Dermis blood vessel endothelial cell (primary cell): Measurements from ENCODE around the gene RASSF3. TPM values are rescaled to one million over a fixed set of nuclear protein-coding genes. Genes with fewer than 3 reads are reported as not detected.

Source experiments
- DNase-seq: peaks from one replicate; pipeline ENCODE4 v3.0.0; 2010
- total RNA-seq: library from RNA; depleted of rRNA; stranded (reverse); fragments of >200 nt; gene quantifications from 2 replicates; pipeline ENCODE4 v1.2.3, GENCODE V29; 2014

Gene RASSF3
- total RNA-seq, 1 donor from 2014 or later: 37.9 TPM

DNA sequence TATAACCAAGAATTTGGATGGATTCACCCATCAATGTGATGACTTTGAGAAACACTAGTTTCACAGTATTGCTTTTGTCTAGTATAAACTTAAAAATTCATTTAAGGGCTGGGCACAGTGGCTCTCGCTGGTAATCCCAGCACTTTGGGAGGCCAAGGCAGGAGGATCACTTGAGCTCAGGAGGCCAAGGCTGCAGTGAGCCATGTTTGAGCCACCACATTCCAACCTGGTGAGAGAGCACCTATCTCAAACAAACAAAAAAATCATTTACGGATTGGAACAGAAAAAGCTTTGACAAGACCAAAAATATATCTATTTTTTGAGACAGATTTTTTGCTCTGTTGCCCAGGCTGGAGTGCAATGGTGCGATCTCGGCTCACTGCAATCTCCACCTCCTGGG, 121.4 kb downstream of the RASSF3 start:
- DNase-seq: no peak

DNA sequence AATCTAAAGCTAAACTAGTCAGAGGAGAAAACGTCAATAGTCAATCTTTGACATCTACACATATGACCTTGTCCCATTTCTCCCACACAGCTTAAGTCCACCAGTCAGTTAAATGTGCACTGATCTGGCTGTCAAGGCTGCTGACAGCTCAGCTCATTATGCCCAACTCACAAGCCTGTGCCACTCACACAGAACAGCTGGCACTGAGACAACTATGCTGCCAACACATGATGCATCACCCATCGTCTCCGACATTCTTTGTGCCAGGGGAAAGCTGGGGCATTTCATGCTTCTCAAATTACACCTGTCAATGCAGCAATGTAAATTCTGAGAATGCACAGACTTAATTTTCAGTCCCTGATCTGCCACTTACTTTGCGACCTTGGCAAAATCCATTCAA, 123.6 kb downstream of the RASSF3 start:
- DNase-seq: peak; percentile 48

DNA sequence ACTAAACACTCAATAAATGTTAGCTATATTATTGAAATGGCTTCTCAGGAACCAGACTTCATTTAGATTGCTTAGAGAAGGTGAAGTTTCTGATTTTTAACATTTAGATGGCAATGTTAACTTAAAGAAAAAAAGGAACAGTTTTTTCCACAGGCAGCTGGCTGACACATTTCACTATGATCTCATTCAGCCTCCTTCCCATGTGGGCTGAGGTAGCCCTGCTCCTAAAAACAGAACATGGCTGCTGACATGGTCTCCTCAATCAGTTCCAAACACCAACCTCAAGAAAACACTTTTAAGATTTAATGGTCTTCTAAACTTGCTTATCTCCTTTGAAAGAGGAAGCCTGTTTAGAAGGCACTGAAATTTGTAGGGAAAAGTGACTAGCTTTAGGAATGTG, 125.1 kb downstream of the RASSF3 start:
- no peak for DNase-seq

DNA sequence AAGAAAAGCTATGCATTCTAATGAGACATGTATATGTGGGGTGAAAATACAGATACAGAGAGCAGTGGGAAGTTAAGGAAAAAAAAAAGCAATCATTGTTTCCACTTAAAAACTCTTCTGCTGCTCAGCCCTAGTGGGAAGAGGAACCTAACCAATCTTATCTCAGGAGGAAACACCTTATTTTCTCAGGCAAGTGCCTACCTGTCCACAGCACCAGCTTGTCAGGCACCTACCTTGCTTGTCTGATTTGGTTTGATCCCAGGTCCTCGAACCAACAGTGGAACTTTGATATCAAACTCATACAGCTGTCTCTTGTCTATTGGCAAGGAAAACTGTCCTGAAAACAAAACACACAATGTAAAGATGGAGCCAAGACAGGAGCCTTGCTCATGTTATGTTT, 126.5 kb downstream of the RASSF3 start:
- DNase-seq: no peak

DNA sequence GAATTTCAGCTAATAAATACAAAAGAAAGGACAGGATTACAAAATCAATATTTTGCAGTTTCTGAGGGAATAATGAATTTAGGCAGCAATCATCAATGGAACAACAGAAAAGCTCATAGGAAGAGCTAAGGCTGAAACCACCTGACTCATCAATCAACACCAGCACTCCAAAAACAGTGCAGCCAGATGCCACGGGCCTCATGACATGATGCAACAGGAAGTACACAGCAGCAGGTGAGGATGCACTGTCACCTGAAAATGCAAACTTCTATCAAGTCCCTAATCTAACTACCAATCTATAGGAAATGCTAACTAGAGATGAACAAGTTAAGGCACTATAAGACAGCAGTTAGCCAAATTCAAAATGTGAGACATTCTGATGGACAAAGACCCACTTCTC, 127.2 kb downstream of the RASSF3 start:
- no peak for DNase-seq

DNA sequence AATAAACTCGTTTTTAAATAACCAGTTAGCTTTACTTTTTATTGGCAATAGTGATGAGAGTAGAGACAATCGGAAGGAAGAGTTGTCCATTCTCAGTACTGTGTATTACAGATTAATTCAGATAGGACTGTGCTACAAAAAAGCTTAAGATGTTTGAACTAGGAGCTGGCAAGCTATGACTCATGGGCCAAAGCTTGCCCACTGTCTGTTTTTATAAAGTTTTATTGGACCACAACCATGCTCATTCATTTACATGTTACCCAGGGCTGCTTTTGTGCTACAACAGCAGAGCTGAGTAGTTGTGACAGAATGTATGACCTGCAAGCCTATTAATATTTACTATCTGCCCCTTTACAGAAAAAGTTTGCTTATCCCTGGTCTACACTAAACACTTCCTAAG, 129.5 kb downstream of the RASSF3 start:
- no peak for DNase-seq

DNA sequence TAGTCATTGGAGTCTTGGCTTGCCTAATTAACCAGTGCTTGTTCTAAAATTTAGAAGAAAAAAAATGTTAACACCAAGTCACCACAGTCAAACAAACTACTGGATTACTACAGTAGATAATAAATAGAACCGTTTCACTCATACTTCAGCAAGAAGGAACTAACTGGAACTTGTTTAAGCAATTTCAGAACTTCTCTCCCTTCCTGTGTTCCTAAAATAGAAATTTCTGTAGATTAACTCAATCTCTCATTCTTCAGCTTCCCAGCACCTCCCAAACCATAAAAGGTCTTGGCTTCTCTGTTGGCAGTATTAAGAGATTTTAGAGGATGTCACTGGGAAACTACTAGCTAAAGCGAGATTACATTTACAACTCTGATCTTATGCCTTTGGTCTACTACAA, 130.4 kb downstream of the RASSF3 start:
- no peak for DNase-seq

DNA sequence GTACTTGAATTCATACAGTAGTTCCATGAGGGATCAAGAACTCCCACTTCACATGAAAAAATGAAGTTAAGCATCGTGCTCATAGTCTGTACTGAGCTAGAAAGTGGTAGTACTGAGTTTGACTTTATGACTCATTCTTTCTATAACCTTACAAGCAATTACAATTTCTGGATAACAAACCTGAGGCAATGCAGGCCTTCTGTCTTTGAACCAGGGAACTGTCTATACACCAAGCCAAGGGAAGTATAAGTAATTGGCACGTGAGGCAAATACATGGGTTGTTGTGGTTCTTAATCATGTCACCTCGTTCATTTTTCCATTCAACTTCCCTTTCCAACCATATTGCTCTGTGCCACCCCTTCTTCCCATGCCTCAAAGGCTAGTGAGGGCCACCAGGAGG, 132.1 kb downstream of the RASSF3 start:
- DNase-seq: no peak

DNA sequence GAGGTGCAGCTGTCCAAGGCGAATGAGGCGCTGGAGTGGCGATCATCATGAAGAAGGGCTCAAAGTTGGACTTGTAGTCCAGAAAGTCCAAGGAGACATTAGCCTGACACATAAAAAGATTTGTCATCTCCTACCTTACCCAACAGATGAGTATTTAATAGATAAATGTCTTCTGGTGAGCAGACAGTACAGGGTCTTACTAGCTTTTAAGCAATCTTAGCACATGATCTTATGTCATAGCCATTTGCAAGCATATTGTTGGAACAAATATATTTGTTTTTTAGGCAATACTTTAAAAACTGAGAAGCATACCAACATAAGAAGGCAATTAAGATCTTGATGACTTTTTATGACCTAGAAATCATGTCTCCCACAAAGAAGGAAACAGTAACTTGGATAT, 132.9 kb downstream of the RASSF3 start:
- no peak for DNase-seq

DNA sequence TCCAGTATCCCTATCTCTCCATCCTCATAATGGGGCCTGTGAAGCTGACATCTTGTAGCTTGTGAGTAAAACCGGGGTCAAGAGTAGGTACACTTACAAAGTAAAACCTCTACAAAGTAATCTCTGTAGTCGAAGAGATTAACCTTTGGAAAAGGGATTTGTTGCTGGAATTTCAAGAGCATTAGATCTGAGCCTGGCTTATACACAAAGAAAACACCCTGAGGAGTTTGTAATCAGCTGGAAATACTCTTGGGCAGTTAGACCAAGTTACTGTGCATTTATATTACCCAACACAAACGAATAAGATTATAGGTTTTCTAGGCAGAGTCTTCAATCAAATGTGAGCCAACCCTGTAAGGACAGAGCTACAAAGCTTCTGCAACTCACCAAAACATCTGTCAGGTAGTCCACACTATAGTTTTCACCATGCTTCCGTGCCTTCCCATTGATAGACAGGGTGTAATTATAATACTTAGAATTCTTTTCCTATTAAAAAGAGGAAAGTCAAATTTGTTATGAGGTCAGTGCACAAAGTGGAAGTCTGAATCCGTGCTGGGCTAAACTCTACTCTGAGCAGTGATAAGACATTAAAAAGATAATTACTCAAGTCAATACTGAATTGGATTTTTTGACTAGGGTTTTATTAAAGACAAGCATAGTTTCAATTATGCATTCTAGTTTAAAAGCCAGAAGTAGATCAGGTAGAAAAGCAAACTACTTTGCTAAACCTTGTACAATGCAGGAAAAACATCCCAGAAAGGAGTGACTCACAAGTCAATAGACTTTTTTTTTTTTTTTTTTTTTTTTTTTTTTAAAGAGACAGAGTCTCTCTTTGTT, 134.3 kb downstream of the RASSF3 start:
- DNase-seq: peak; percentile 57

DNA sequence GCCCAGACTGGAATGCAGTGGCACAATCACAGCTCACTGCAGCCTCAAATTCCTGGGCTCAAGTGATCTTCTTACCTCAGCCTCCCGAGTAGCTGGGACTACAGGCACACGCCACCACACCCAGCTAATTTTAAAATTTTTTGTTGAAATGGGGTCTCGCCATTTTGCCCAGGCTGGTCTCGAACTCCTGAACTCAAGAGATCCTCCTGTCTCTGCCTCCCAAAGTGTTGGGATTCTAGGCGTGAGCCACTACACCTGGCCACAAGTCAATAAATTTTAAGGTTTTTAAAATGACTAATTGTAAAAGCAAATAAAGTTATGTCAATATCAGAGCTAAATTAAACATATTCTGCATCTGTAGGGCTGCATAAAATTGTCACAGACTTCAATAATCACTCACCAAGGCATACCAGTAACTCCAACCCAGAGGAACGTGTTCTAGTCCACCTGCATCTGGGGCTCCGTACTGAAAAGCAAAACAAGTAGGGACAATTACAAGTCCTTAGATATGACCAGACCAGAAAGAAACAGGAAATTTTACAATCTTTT, 135.0 kb downstream of the RASSF3 start:
- no peak for DNase-seq

DNA sequence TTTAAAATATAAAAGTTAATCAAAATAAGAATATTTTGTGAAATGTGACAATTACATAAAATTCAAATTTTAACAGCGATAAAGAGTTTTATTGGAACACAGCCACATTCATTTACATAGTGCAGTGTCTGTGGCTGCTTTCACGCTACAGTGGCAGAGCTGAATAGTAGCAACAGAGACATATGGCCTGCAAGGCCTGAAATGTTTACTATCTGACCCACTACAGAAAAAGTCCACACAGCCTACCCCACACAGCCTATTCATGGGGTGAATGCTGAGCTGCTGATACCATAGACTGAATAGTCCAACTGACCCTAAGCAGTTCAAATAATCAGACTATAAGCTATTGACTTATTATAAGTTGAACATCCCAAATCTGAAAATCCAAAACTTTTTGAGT, 135.7 kb downstream of the RASSF3 start:
- no peak for DNase-seq

DNA sequence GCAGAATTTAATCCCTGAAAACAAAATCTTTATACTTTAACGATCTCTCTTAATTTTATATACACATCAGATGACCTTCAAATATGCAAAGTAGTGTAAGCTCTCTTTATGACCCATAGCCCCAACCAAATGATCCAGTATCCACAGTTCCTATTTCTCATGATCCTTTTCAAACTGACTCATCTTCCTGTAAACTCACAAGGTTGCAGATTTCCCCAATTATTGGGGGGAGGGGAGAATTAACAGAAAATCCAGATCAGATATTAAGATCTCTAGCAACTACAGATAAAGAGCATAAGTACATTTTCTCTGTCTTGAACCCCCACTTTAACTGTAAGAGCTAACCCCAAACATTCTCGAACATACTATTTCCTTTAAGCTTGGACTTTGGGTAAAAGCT, 136.4 kb downstream of the RASSF3 start:
- peak; percentile 69 for DNase-seq

Other genes with a start within 250 kb of the RASSF3 start
- gene C12orf56, start 219.7 kb upstream of the RASSF3 start, total RNA-seq: under 0.01 and 0.05 TPM in 2 replicates
- gene XPOT, start 206.1 kb upstream of the RASSF3 start, total RNA-seq: 52.9 and 78.2 TPM in 2 replicates
- gene TBK1, start 158.4 kb upstream of the RASSF3 start, total RNA-seq: 44.1 and 50.6 TPM in 2 replicates
- 346 and 388 TPM in 2 replicates for gene GNS, start 148.9 kb downstream of the RASSF3 start, total RNA-seq
- 19.6 and 19.9 TPM in 2 replicates for gene TBC1D30, start 214.2 kb downstream of the RASSF3 start, total RNA-seq